22Rv1 (cell line): ENCODE measurements around the gene CHTF18.

Experiments used
- H3K27ac ChIP-seq: fragments of 450-650 bp; 2 replicates; pipeline ENCODE4 v1.5.1; 2017
- ZFX ChIP-seq: fragments of 450-650 bp; IDR thresholded peaks from 2 replicates; pipeline ENCODE4 v1.6.1; 2017; ENCODE audit warnings: antibody characterized with exemption, borderline replicate concordance
- TF ChIP-seq, protein P1 (sequence below): fragments of 450-650 bp; IDR thresholded peaks from 2 replicates; pipeline ENCODE4 v1.5.1; 2017; ENCODE audit warnings: mild to moderate bottlenecking

Gene CHTF18

DNA sequence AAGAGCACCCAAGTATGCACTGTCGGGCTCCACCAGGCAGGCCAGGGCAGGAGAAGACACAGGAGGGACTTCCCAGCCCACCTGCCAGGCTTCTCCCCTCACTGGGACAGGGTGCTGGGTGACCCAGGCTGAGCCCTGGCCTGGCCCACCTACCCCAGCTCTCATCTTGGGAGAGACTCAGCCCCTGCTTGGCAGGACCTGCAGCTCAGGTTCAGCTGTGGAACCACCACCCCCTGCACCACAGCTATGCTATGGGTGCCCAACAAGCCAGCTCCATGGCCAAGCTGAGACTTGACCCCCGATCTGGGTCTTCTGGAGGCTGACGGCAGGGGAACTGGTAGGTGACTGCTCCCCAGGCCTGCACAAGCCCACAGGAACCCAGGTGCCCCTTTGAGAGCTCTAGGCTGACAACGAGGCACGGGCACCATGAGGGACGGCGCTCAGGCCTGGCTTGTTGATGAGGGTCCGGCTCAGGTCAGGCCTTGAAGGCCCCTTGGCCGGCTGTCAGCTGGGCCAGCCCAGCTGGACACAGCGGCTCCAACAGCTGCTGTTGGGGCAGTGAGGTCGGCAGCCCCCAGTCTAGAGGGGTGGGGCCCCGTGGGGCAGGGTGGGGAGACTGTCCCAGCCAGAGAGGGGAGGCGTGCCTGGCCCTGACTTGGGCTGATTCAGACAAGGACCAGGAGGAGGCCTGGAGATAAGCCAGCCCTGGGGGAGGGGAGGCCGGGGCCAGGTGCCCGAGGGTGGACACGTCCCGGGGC lies 4.8 kb upstream of the CHTF18 start:
- H3K27ac ChIP-seq = no peak overlapping the region
- TF ChIP-seq, protein P1, sequence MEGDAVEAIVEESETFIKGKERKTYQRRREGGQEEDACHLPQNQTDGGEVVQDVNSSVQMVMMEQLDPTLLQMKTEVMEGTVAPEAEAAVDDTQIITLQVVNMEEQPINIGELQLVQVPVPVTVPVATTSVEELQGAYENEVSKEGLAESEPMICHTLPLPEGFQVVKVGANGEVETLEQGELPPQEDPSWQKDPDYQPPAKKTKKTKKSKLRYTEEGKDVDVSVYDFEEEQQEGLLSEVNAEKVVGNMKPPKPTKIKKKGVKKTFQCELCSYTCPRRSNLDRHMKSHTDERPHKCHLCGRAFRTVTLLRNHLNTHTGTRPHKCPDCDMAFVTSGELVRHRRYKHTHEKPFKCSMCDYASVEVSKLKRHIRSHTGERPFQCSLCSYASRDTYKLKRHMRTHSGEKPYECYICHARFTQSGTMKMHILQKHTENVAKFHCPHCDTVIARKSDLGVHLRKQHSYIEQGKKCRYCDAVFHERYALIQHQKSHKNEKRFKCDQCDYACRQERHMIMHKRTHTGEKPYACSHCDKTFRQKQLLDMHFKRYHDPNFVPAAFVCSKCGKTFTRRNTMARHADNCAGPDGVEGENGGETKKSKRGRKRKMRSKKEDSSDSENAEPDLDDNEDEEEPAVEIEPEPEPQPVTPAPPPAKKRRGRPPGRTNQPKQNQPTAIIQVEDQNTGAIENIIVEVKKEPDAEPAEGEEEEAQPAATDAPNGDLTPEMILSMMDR = no peak
- no peak for TF ChIP-seq ZFX

DNA sequence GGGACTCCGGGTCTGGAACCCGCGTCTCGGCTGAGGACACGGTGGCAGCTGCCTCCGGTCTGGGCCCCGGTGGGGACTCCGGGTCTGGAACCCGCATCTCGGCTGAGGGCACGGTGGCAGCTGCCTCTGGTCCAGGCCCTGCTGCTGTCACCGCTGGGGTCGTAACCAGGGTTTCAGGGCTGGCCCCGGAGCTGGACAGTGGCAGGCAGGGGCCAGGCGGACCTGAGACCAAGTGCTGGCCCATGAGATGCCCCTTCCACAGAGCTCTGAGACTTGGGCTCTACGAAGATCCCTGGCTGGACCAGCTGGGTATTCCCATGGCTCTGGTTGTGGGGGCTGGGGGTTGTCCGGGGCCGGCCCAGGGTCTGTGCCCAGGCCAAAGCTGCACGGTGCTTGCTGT lies 4.0 kb upstream of the CHTF18 start:
- H3K27ac ChIP-seq = no peak overlapping the region
- TF ChIP-seq ZFX = no peak
- TF ChIP-seq, protein P1 = no peak

DNA sequence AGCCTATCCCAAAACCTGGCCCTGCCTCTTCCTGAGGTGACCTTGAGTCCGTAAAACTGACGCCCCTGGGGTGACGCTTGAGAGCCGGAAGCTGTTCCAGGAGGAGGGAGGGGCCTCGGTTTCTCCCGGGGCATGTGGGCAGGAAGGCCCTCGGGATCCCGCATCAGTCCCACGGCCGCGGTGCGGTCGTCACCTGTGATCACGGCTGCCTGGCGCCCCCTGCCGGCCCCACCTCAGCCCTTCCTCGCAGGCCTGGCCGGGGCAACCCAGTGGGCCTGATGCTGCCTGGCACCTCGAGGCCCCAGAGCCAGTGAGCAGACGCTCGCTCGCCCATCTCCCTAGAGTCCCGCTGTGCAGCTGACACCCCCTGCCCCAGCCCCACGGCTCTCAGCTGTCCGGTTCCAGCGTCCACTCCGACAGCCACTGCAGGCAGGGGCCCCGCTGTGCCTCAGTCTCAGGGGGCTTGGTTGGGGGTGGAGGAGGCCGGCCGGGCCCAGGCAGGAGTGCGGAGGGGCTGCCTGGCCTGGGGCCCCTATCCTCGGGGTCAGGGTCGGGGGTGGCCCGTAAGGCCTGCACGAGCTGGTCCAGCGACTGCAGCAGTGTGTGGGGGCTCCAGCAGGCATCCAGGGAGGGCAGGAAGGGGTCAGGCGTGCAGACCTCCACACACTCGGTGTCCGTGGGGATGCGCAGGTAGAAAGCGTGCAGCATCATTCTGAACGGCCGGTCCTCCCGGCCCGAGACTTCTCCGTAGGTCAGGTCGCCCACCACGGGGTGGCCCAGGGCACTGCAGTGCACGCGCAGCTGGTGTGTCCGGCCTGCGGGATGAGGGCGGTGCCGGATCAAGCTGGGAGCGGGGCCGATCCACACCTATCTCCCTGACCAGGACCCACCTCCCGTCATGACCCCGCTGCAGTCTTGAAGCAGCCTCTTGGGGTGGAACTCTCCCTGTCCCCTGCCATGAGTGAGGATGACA lies 2.6 kb upstream of the CHTF18 start:
- H3K27ac ChIP-seq = no peak overlapping the region
- TF ChIP-seq, protein P1 = peak; percentile 92
- no peak for TF ChIP-seq ZFX

DNA sequence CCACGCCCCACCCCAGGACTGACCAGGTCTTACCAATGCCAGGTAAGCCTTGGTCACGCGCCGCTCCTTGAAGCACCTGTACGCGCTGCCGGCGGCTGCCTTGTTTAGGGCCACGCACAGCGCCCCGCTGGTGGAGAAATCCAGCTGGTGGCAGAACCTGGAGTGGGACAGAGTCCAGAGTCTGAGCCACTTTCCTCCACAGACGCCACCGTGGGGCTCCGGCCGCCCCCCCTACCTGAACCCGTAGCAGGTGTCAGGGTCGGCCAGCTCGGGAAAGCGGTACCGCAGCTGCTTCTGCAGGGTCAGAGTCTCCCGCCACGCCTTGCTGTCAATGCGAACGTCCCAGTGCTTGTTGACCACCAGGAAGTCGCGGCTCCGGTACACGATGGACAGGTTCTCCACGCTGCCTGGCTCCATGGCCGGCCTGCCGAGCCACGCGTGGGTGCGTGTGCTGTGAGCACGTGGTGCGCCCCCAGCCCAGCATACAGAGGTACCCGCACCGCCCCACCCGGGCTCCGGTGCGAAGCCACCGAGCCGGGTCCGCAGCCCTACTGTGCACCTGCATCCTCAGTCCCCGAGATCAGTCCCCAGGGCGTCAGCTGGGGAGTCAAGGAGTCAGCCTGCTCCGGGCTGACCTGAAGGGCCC lies 976 bp upstream of the CHTF18 start:
- peak overlapping the region; percentile 82 for H3K27ac ChIP-seq
- TF ChIP-seq, protein P1 = no peak
- no peak for TF ChIP-seq ZFX

DNA sequence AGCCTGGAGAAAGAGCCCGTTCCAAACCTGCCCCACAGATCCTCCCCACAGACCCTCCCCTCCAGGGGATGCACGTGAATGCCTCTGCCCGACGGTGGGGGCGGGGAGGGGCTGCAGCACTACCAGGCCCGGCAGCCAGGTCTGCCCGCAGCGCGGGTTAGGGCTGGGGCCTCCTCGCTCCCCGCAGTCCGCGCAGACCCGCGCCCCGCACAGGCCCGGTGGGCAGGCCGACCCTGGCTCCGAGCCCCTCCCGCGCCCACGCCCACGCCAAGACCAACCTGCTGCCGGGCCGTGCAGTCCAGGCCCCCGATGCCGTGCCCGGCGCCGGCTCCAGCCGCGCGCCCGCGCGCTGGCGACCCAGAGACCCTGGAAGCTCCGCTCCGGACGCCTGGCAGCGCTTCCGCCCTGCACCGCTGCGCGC lies 432 bp upstream of the CHTF18 start, which contains the start of gene RPUSD1:
Gene RPUSD1, minus strand, starts transcription at position 404 of the 421 bp plus-strand sequence. CDS start 644 bp downstream, outside the sequence.
- H3K27ac ChIP-seq = peak within 1 kb of the TSS; percentile 82
- TF ChIP-seq, protein P1 = no peak
- TF ChIP-seq ZFX = no peak

DNA sequence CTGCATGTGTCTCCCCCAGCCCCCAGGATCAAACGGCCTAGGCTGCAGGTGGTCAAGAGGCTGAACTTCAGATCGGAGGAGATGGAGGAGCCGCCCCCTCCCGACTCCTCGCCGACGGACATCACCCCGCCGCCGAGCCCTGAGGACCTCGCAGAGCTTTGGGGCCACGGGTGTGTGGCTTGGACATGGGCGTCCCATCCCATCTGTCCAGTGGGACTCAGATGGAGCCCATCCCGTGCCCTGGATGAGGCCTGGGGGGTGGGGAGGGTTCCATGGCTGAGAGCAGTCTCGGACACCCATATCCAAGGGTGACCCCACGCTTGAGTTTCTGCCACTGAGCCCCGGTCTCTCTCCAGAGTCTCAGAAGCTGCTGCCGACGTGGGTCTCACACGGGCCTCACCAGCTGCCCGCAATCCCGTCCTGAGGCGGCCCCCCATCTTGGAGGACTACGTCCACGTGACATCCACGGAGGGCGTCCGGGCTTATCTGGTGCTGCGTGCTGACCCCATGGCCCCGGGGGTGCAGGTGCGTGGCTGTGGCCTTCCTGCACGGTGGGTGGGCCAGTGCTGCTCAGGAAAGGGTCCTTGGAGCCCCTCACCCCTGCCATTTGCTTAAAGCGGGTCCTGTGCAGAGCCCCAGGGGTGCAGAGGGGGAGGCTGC lies 901 bp downstream of the CHTF18 start:
- peak overlapping the region; percentile 82 for H3K27ac ChIP-seq
- TF ChIP-seq ZFX = no peak
- TF ChIP-seq, protein P1 = no peak
